Hepatocyte (in vitro differentiated cells): ENCODE measurements around the gene TMEM108.

Source experiments
- EZH2 ChIP-seq: fragments of 200-600 bp; sonication (generic); IDR thresholded peaks from 2 replicates; pipeline ENCODE4 v1.6.1; 2016; ENCODE audit warnings: antibody characterized with exemption, mild to moderate bottlenecking, borderline replicate concordance
- EZH2phosphoT487 ChIP-seq: fragments of 200-600 bp; sonication (generic); IDR thresholded peaks from one replicate; pipeline ENCODE4 v1.6.1; 2018; ENCODE audit warnings: antibody characterized with exemption, mild to moderate bottlenecking, low read depth, moderate library complexity; ENCODE audit not compliant: unreplicated experiment, severe bottlenecking
- TF ChIP-seq, protein P1 (sequence below): fragments of 200-600 bp; sonication (generic); IDR thresholded peaks from 2 replicates; pipeline ENCODE4 v1.5.1; 2016; ENCODE audit warnings: antibody characterized with exemption, mild to moderate bottlenecking; ENCODE audit not compliant: poor library complexity

GRCh38 chr3:133271042-133271441 is 232.9 kb downstream of the TMEM108 start:
- TF ChIP-seq, protein P1, sequence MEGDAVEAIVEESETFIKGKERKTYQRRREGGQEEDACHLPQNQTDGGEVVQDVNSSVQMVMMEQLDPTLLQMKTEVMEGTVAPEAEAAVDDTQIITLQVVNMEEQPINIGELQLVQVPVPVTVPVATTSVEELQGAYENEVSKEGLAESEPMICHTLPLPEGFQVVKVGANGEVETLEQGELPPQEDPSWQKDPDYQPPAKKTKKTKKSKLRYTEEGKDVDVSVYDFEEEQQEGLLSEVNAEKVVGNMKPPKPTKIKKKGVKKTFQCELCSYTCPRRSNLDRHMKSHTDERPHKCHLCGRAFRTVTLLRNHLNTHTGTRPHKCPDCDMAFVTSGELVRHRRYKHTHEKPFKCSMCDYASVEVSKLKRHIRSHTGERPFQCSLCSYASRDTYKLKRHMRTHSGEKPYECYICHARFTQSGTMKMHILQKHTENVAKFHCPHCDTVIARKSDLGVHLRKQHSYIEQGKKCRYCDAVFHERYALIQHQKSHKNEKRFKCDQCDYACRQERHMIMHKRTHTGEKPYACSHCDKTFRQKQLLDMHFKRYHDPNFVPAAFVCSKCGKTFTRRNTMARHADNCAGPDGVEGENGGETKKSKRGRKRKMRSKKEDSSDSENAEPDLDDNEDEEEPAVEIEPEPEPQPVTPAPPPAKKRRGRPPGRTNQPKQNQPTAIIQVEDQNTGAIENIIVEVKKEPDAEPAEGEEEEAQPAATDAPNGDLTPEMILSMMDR: no peak
- TF ChIP-seq EZH2phosphoT487 (no peak), EZH2 (no peak)
